HEK293 (cell line): ENCODE results near the gene OR10G2.

Experiments used
- CTCF ChIA-PET: fragments of 350-600 bp; formaldehyde crosslinking; extraction: SDS; loops from one replicate; lab custom pipeline; 2021; ENCODE audit warnings: antibody characterized with exemption; lab: Yijun Ruan, JAX
- POLR2A ChIA-PET: fragments of 300-600 bp; formaldehyde crosslinking; extraction: SDS; loops from one replicate; lab custom pipeline; 2020; ENCODE audit warnings: antibody characterized with exemption, inconsistent platforms; lab: Yijun Ruan, JAX
- H3K27ac ChIP-seq: fragments of 200-500 bp; sonication (Bioruptor generic); 2 replicates; pipeline ENCODE4 v1.5.1; 2014; ENCODE audit warnings: low read depth, low read length, control low read depth, inconsistent platforms; ENCODE audit errors: extremely low read depth
- H3K36me3 ChIP-seq, 2 experiments: fragments of 200-500 bp in 1 of 2; sonication (Bioruptor generic) in 1 of 2; 1 replicate in 1 of 2; 2 replicates in 1 of 2; pipeline ENCODE4 v1.5.1; 2014 to 2017; ENCODE audit warnings: inconsistent platforms in 2 of 2, low read length in 2 of 2; ENCODE audit not compliant: control insufficient read depth in 2 of 2, insufficient read depth in 1 of 2
- H3K4me1 ChIP-seq: fragments of 200-500 bp; sonication (Bioruptor generic); 2 replicates; pipeline ENCODE4 v1.5.1; 2014; ENCODE audit warnings: mild to moderate bottlenecking, low read length, inconsistent platforms; ENCODE audit not compliant: control insufficient read depth, insufficient read depth
- H3K4me3 ChIP-seq: 2 replicates; pipeline ENCODE4 v1.5.1; 2011; ENCODE audit warnings: low read depth, mild to moderate bottlenecking, control low read depth, low read length, moderate library complexity
- H3K9me3 ChIP-seq: fragments of 200-500 bp; sonication (Bioruptor generic); 2 replicates; pipeline ENCODE4 v1.5.1; 2014; ENCODE audit warnings: low read depth, low read length, inconsistent platforms; ENCODE audit not compliant: control insufficient read depth, insufficient read depth
- CTCF ChIP-seq: fragments of 450-650 bp; formaldehyde crosslinking; IDR thresholded peaks from 2 replicates; pipeline ENCODE4 v1.5.1; 2016; ENCODE audit warnings: missing biosample characterization, missing genetic modification characterization
- GLI2 ChIP-seq: fragments of 450-650 bp; formaldehyde crosslinking; IDR thresholded peaks from 2 replicates; pipeline ENCODE4; 2017; ENCODE audit warnings: missing biosample characterization, missing genetic modification characterization, low read depth, borderline replicate concordance
- GLI4 ChIP-seq: fragments of 450-650 bp; formaldehyde crosslinking; IDR thresholded peaks from 2 replicates; pipeline ENCODE4 v1.5.1; 2016; ENCODE audit warnings: missing biosample characterization, missing genetic modification characterization
- KLF16 ChIP-seq: fragments of 450-650 bp; formaldehyde crosslinking; IDR thresholded peaks from 2 replicates; pipeline ENCODE4 v1.5.1; 2017; ENCODE audit warnings: missing biosample characterization, missing genetic modification characterization
- MYNN ChIP-seq: fragments of 450-650 bp; formaldehyde crosslinking; IDR thresholded peaks from 2 replicates; pipeline ENCODE4 v1.5.1; 2016; ENCODE audit warnings: missing biosample characterization, missing genetic modification characterization, borderline replicate concordance
- PATZ1 ChIP-seq: fragments of 450-650 bp; formaldehyde crosslinking; IDR thresholded peaks from 2 replicates; pipeline ENCODE4 v1.5.1; 2016; ENCODE audit warnings: missing biosample characterization, missing genetic modification characterization
- SP3 ChIP-seq: fragments of 450-650 bp; formaldehyde crosslinking; IDR thresholded peaks from 2 replicates; pipeline ENCODE4 v1.5.1; 2016; ENCODE audit warnings: missing biosample characterization, missing genetic modification characterization
- ZBTB17 ChIP-seq: fragments of 450-650 bp; formaldehyde crosslinking; IDR thresholded peaks from 2 replicates; pipeline ENCODE4 v1.5.1; 2016; ENCODE audit warnings: missing biosample characterization, missing genetic modification characterization
- ZEB2 ChIP-seq: fragments of 450-650 bp; formaldehyde crosslinking; IDR thresholded peaks from 2 replicates; pipeline ENCODE4 v1.5.1; 2016; ENCODE audit warnings: missing biosample characterization, missing genetic modification characterization
- ZNF121 ChIP-seq: fragments of 450-650 bp; formaldehyde crosslinking; IDR thresholded peaks from 2 replicates; pipeline ENCODE4 v1.5.1; 2016; ENCODE audit warnings: missing biosample characterization, missing genetic modification characterization
- ZNF133 ChIP-seq: fragments of 450-650 bp; formaldehyde crosslinking; IDR thresholded peaks from 2 replicates; pipeline ENCODE4 v1.5.1; 2016; ENCODE audit warnings: missing biosample characterization, missing genetic modification characterization
- ZNF140 ChIP-seq: fragments of 450-650 bp; formaldehyde crosslinking; IDR thresholded peaks from 2 replicates; pipeline ENCODE4 v1.5.1; 2016; ENCODE audit warnings: missing biosample characterization, missing genetic modification characterization
- ZNF146 ChIP-seq: fragments of 450-650 bp; formaldehyde crosslinking; IDR thresholded peaks from 2 replicates; pipeline ENCODE4 v1.5.1; 2016; ENCODE audit warnings: missing biosample characterization, missing genetic modification characterization
- ZNF148 ChIP-seq: fragments of 450-650 bp; formaldehyde crosslinking; IDR thresholded peaks from 2 replicates; pipeline ENCODE4 v1.5.0; 2017; ENCODE audit warnings: missing biosample characterization, missing genetic modification characterization, borderline replicate concordance
- ZNF248 ChIP-seq: fragments of 450-650 bp; formaldehyde crosslinking; IDR thresholded peaks from 2 replicates; pipeline ENCODE4 v1.5.1; 2017; ENCODE audit warnings: missing biosample characterization, missing genetic modification characterization
- ZNF292 ChIP-seq: fragments of 450-650 bp; formaldehyde crosslinking; IDR thresholded peaks from 2 replicates; pipeline ENCODE4 v1.5.1; 2016; ENCODE audit warnings: low read depth, missing biosample characterization, missing genetic modification characterization, borderline replicate concordance
- ZNF311 ChIP-seq: fragments of 450-650 bp; formaldehyde crosslinking; IDR thresholded peaks from 2 replicates; pipeline ENCODE4 v1.5.1; 2017; ENCODE audit warnings: missing biosample characterization, missing genetic modification characterization, borderline replicate concordance
- ZNF350 ChIP-seq: fragments of 450-650 bp; formaldehyde crosslinking; IDR thresholded peaks from 2 replicates; pipeline ENCODE4 v1.5.0; 2017; ENCODE audit warnings: missing biosample characterization, mild to moderate bottlenecking, missing genetic modification characterization
- ZNF366 ChIP-seq: fragments of 450-650 bp; formaldehyde crosslinking; conservative IDR thresholded peaks from 2 replicates; pipeline ENCODE4 v1.5.1; 2016; ENCODE audit warnings: missing biosample characterization, missing genetic modification characterization
- ZNF404 ChIP-seq: fragments of 450-650 bp; formaldehyde crosslinking; IDR thresholded peaks from 2 replicates; pipeline ENCODE4 v1.5.1; 2017; ENCODE audit warnings: missing biosample characterization, missing genetic modification characterization
- ZNF548 ChIP-seq: fragments of 450-650 bp; formaldehyde crosslinking; IDR thresholded peaks from 2 replicates; pipeline ENCODE4 v1.5.1; 2016; ENCODE audit warnings: missing biosample characterization, missing genetic modification characterization
- ZNF629 ChIP-seq: fragments of 450-650 bp; formaldehyde crosslinking; IDR thresholded peaks from 2 replicates; pipeline ENCODE4 v1.5.1; 2017; ENCODE audit warnings: missing biosample characterization, missing genetic modification characterization
- TF ChIP-seq, protein P1 (sequence below): fragments of 450-650 bp; formaldehyde crosslinking; IDR thresholded peaks from 2 replicates; pipeline ENCODE4 v1.5.1; 2016; ENCODE audit warnings: missing biosample characterization, missing genetic modification characterization
- TF ChIP-seq, protein P2 (sequence below): fragments of 450-650 bp; IDR thresholded peaks from 2 replicates; pipeline ENCODE4 v1.5.1; 2018; ENCODE audit warnings: missing biosample characterization, missing genetic modification characterization
- TF ChIP-seq, protein P3 (sequence below): fragments of 450-650 bp; formaldehyde crosslinking; IDR thresholded peaks from 2 replicates; pipeline ENCODE4 v1.5.1; 2016; ENCODE audit warnings: missing biosample characterization, missing genetic modification characterization

The OR10G2 gene

GRCh38 chr14:21668377-21668776 lies 33.6 kb upstream of the OR10G2 start:
- CTCF ChIA-PET = interaction anchor here (1.3 kb wide), 1 partner anchor 66 kb away, joined by 4 read pairs; no protein-coding TSS in a partner anchor

DNA sequence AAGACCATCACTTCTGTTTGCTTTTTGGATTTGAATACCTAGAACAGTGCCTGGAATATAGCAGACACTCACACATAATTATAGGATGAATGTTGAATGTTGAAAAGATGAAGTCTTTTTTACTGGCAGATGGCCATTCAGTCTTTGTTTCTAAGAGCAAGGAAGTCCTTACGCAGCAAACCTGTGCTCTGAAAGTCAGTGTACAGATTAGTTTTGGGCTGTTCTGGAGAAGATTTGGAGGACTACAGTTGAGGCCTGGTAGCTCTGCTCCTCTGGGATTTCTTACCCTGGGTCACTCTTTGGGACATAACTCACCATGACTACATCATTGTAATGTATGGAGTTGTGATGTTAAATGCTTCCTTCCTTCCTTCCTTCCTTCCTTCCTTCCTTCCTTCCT lies 22.2 kb upstream of the OR10G2 start:
- ChIA-PET POLR2A (no interaction called here), CTCF (no interaction called here)
- H3K36me3 ChIP-seq = no peaks in the 10 kb centered on the region
- TF ChIP-seq GLI2 (tag by site-specific recombination) (no peak), ZNF133 (tag by site-specific recombination) (no peak), ZNF404 (tag by site-specific recombination) (no peak), GLI4 (tag by site-specific recombination) (no peak), ZNF548 (tag by site-specific recombination) (no peak), SP3 (tag by site-specific recombination) (no peak), ZNF140 (tag by site-specific recombination) (no peak), KLF16 (tag by site-specific recombination) (no peak), CTCF (tag by site-specific recombination) (no peak), ZNF121 (tag by site-specific recombination) (no peak)
- TF ChIP-seq, protein P1, sequence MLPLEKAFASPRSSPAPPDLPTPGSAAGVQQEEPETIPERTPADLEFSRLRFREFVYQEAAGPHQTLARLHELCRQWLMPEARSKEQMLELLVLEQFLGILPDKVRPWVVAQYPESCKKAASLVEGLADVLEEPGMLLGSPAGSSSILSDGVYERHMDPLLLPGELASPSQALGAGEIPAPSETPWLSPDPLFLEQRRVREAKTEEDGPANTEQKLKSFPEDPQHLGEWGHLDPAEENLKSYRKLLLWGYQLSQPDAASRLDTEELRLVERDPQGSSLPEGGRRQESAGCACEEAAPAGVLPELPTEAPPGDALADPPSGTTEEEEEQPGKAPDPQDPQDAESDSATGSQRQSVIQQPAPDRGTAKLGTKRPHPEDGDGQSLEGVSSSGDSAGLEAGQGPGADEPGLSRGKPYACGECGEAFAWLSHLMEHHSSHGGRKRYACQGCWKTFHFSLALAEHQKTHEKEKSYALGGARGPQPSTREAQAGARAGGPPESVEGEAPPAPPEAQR = no peak
- TF ChIP-seq, protein P2, sequence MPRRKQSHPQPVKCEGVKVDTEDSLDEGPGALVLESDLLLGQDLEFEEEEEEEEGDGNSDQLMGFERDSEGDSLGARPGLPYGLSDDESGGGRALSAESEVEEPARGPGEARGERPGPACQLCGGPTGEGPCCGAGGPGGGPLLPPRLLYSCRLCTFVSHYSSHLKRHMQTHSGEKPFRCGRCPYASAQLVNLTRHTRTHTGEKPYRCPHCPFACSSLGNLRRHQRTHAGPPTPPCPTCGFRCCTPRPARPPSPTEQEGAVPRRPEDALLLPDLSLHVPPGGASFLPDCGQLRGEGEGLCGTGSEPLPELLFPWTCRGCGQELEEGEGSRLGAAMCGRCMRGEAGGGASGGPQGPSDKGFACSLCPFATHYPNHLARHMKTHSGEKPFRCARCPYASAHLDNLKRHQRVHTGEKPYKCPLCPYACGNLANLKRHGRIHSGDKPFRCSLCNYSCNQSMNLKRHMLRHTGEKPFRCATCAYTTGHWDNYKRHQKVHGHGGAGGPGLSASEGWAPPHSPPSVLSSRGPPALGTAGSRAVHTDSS = no peak

More at GRCh38 chr14:21668377-21668776, 33.6 kb upstream of the OR10G2 start:
- H3K4me1 ChIP-seq = peaks cover 3% of the 10 kb centered on the region; the same call in 1 of the 2 replicates
- H3K27ac ChIP-seq = no peak overlapping the region
- POLR2A ChIA-PET = no interaction called here
- no peak overlapping the region for H3K4me3 ChIP-seq
- H3K36me3 ChIP-seq = no peaks in the 10 kb centered on the region
- no peak for TF ChIP-seq ZNF148
- TF ChIP-seq ZNF311 = no peak
- TF ChIP-seq ZNF121 (tag by site-specific recombination) = no peak
- TF ChIP-seq, protein P3, sequence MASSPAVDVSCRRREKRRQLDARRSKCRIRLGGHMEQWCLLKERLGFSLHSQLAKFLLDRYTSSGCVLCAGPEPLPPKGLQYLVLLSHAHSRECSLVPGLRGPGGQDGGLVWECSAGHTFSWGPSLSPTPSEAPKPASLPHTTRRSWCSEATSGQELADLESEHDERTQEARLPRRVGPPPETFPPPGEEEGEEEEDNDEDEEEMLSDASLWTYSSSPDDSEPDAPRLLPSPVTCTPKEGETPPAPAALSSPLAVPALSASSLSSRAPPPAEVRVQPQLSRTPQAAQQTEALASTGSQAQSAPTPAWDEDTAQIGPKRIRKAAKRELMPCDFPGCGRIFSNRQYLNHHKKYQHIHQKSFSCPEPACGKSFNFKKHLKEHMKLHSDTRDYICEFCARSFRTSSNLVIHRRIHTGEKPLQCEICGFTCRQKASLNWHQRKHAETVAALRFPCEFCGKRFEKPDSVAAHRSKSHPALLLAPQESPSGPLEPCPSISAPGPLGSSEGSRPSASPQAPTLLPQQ (tag by site-specific recombination) = 0 out of 2 replicates have a peak, but pooled peaks have one; percentile 21
- TF ChIP-seq ZBTB17 (tag by site-specific recombination) = 0 out of 2 replicates have a peak, but pooled peaks have one; percentile 21
- no peak for TF ChIP-seq MYNN (tag by site-specific recombination)
- peak; percentile 51; the same call in 1 of the 2 replicates for TF ChIP-seq ZNF629 (tag by site-specific recombination)
- no peak for TF ChIP-seq ZNF350 (tag by site-specific recombination)
- no peak for TF ChIP-seq ZNF248 (tag by site-specific recombination)
- TF ChIP-seq ZEB2 (tag by site-specific recombination) = peak; percentile 68; the same call in 1 of the 2 replicates
- no peak for TF ChIP-seq PATZ1
- no peak for TF ChIP-seq ZNF146 (tag by site-specific recombination)
- TF ChIP-seq ZNF366 (tag by site-specific recombination) = 0 out of 2 replicates have a peak, but pooled peaks have one; percentile 23
- no peak for TF ChIP-seq ZNF292
- H3K9me3 ChIP-seq = no peaks in the 10 kb centered on the region

More for the DNA sequence above, 22.2 kb upstream of the OR10G2 start:
- Histone ChIP-seq H3K4me3 (no peak overlapping the region), H3K9me3 (no peaks in the 10 kb centered on the region), H3K4me1 (no peaks in the 10 kb centered on the region), H3K27ac (no peak overlapping the region)
